Neural crest cell (in vitro differentiated cells): ENCODE data around the gene FAH. TPM values are rescaled to one million over a fixed set of nuclear protein-coding genes. Genes with fewer than 3 reads are reported as not detected.

Experiments used
- DNase-seq: peaks from one replicate; pipeline ENCODE4 v3.0.0; 2021; ENCODE audit warnings: low read depth, mixed read lengths, low spot score
- H3K27ac Mint-ChIP-seq: one replicate; pipeline ENCODE4 v1.8.0; 2021; ENCODE audit warnings: mild to moderate bottlenecking, mixed read lengths; ENCODE audit not compliant: unreplicated experiment
- H3K27me3 Mint-ChIP-seq: 2 replicates; pipeline ENCODE4 v1.8.0; 2021; ENCODE audit warnings: low read depth, mild to moderate bottlenecking, mixed read lengths
- H3K36me3 Mint-ChIP-seq: 2 replicates; pipeline ENCODE4 v1.8.0; 2021; ENCODE audit warnings: low read depth, mild to moderate bottlenecking, mixed read lengths
- H3K4me1 Mint-ChIP-seq: 2 replicates; pipeline ENCODE4 v1.8.0; 2021; ENCODE audit warnings: mixed read lengths
- H3K4me3 Mint-ChIP-seq: one replicate; pipeline ENCODE4 v1.8.0; 2021; ENCODE audit warnings: mild to moderate bottlenecking, mixed read lengths
- H3K9me3 Mint-ChIP-seq: 2 replicates; pipeline ENCODE4 v1.8.0; 2021; ENCODE audit warnings: mixed read lengths
- total RNA-seq: library from RNA; stranded (reverse); gene quantifications from 2 replicates; pipeline ENCODE4 v1.2.1, GENCODE V29; 2021
- TF ChIP-seq, protein P1 (sequence below): fragments of 200-600 bp; sonication (generic); conservative IDR thresholded peaks from 2 replicates; pipeline ENCODE4 v1.5.0; 2021; ENCODE audit warnings: antibody characterized with exemption, mild to moderate bottlenecking

Gene FAH
- total RNA-seq, 1 donor from 2014 or later = 21.1 TPM

DNA sequence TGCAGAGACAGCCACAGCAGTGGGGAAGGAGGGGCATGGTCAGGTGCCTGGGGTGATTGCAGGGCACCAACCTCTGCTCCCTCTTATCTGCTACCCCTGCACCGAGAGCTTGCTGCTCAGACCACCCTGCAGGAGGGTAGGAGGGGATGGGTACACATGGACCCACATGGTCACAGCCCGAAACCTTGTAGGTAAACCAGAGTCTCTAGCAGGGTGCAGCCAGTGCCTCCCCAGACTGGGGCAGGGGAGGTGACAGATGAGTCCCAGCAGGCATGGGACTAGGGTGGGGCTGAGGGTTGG, 49.2 kb downstream of the FAH start:
- Mint-ChIP-seq H3K9me3 (no peaks in the 10 kb centered on the region), H3K27ac (no peak overlapping the region), H3K36me3 (peaks cover 2% of the 10 kb centered on the region), H3K4me1 (peaks cover 3% of the 10 kb centered on the region), H3K27me3 (no peaks in the 10 kb centered on the region), H3K4me3 (no peak overlapping the region)
- no peak for DNase-seq
- TF ChIP-seq, protein P1, sequence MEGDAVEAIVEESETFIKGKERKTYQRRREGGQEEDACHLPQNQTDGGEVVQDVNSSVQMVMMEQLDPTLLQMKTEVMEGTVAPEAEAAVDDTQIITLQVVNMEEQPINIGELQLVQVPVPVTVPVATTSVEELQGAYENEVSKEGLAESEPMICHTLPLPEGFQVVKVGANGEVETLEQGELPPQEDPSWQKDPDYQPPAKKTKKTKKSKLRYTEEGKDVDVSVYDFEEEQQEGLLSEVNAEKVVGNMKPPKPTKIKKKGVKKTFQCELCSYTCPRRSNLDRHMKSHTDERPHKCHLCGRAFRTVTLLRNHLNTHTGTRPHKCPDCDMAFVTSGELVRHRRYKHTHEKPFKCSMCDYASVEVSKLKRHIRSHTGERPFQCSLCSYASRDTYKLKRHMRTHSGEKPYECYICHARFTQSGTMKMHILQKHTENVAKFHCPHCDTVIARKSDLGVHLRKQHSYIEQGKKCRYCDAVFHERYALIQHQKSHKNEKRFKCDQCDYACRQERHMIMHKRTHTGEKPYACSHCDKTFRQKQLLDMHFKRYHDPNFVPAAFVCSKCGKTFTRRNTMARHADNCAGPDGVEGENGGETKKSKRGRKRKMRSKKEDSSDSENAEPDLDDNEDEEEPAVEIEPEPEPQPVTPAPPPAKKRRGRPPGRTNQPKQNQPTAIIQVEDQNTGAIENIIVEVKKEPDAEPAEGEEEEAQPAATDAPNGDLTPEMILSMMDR = no peak

DNA sequence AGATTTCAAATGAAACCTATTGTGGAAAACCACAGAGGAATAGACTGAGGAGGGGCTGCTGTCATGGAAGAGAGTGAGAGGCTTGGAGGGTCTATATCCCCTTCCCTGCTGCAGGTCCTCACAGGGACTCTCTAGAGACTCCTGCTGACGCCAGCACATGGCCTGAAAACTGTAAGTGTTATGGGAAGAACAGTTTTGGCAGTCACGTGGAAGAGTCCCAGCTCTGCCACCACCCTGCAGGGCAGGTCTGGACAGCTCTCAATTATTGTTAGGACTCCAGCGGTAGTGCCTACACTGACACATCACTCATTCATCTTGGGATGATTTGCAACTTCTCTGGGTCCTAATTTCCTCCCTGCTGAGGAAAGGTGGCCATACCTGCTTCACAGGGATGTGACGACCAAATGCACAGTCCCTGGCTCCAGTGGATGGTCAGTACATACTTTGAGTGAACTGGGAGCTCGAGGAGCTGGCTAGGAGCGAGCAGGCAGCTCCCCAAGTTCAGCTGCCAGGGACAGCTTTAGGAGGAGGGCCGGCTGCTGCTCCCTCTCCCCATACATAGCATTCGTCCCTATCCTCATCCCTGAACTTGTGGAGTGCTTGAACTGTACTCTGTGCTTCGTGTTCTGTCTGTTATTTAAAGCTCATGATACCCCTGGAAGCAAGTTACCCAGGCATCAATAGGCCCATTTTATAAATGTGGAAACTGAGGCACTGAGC, 50.0 kb downstream of the FAH start:
- no peak for DNase-seq
- H3K4me3 Mint-ChIP-seq = no peak overlapping the region
- no peak overlapping the region for H3K27ac Mint-ChIP-seq
- peaks cover 3% of the 10 kb centered on the region for H3K4me1 Mint-ChIP-seq
- no peaks in the 10 kb centered on the region for H3K9me3 Mint-ChIP-seq
- H3K36me3 Mint-ChIP-seq = no peaks in the 10 kb centered on the region
- TF ChIP-seq, protein P1 = no peak
- H3K27me3 Mint-ChIP-seq = no peaks in the 10 kb centered on the region

- Mint-ChIP-seq H3K4me3 (no peak overlapping the region), H3K27ac (no peak overlapping the region), H3K4me1 (peaks cover 3% of the 10 kb centered on the region), H3K36me3 (no peaks in the 10 kb centered on the region), H3K9me3 (no peaks in the 10 kb centered on the region), H3K27me3 (no peaks in the 10 kb centered on the region)
- DNase-seq = no peak
- TF ChIP-seq, protein P1 = no peak
Measured at GRCh38 chr15:80203361-80203885, 50.6 kb downstream of the FAH start.

DNA sequence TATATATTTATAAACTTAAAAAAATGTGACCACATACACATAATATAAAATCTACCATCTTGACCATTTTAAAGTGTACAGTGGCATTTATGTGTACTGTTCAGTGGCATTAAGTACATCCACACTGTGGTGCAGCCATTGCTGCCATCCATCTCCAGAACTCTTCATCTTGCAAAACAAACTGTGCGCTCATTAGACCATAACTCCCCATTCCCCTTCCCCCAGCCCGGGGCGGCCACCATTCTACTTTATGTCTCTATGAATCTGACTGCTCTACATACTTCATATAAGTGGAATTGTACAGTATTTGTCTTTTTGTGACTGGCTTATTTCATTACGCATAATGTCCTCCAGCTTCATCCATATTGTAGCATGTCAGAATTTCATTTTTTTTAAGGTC, 51.4 kb downstream of the FAH start:
- Mint-ChIP-seq H3K9me3 (no peaks in the 10 kb centered on the region), H3K27ac (no peak overlapping the region), H3K36me3 (no peaks in the 10 kb centered on the region), H3K27me3 (no peaks in the 10 kb centered on the region), H3K4me1 (peaks cover 3% of the 10 kb centered on the region), H3K4me3 (no peak overlapping the region)
- DNase-seq = no peak
- TF ChIP-seq, protein P1 = no peak

DNA sequence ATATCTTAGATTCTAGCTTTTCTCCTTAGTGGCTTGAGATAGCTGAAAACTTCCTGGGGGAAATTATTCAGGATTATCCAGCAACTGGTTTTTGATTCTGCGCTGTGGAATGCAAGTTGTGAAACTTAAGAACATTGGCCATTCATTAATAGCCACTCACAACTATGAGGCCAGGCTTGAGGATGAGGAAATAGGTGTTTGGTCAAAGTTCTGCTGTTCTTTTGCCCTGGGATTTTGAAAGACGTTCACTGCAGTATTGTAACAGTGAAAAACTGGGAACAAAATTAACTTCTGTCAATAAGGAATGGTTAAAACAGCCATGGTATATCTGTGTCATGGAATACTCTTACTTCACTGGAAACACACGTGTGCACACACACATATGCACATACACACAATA, 55.1 kb downstream of the FAH start:
- Mint-ChIP-seq H3K4me3 (no peak overlapping the region), H3K27me3 (no peaks in the 10 kb centered on the region), H3K9me3 (no peaks in the 10 kb centered on the region), H3K36me3 (no peaks in the 10 kb centered on the region), H3K4me1 (peaks cover 3% of the 10 kb centered on the region), H3K27ac (no peak overlapping the region)
- no peak for DNase-seq
- TF ChIP-seq, protein P1 = no peak
